Ovary (tissue), 9 donors: ENCODE measurements around the gene GSG1L. TPM values are rescaled to one million over a fixed set of nuclear protein-coding genes. Genes with fewer than 3 reads are reported as not detected.

Source experiments
- DNase-seq, 5 donors: peaks; one replicate each; pipeline ENCODE4 v3.0.0-alpha.2; 2019 to 2020
- H3K27ac ChIP-seq, 2 donors: fragments of 200-600 bp; one replicate each; pipeline versions ENCODE4 v1.5.1 to v1.8.0; 2019 to 2022
- H3K27me3 ChIP-seq: fragments of 200-600 bp; one replicate; pipeline ENCODE4 v1.8.0; 2022
- H3K36me3 ChIP-seq: fragments of 200-600 bp; sonication (generic); one replicate; pipeline ENCODE4 v1.5.1; 2019
- H3K4me1 ChIP-seq: one replicate; pipeline ENCODE4 v1.8.1; 2013; ENCODE audit warnings: mild to moderate bottlenecking, moderate library complexity; ENCODE audit not compliant: insufficient read depth
- H3K4me3 ChIP-seq: fragments of 200-600 bp; sonication (generic); one replicate; pipeline ENCODE4 v1.5.1; 2017
- H3K9me3 ChIP-seq, 2 donors: fragments of 200-600 bp in 1 of 2; sonication (generic) in 1 of 2; one replicate each; pipeline versions ENCODE4 v1.5.1 to v1.8.1; 2013 to 2019; ENCODE audit warnings: mild to moderate bottlenecking in 1 of 2, moderate library complexity in 1 of 2
- EP300 ChIP-seq: sonication (generic); formaldehyde crosslinking; IDR thresholded peaks from one replicate; pipeline ENCODE4 v1.6.1; 2017; ENCODE audit warnings: antibody characterized with exemption
- POLR2A ChIP-seq: fragments of 450-650 bp; IDR thresholded peaks from one replicate; pipeline ENCODE4 v1.6.1; 2017; ENCODE audit warnings: antibody characterized with exemption, mild to moderate bottlenecking, moderate library complexity
- WGBS, 3 donors: extraction: QIAGEN DNeasy Blood & Tissue Kit in 1 of 3; methylation state at CpG; one replicate each; pipeline versions ENCODE4 v1.1.5 to v1.1.7; 2013 to 2017; 5-methylcytosine and 5-hydroxymethylcytosine counted together
- intact Hi-C, 4 donors: fragments of 100-400 bp; cut with DNase I; formaldehyde crosslinking; loops; one replicate each; pipeline versions ENCODE4 v1.11.0 to v1.15.1; 2022 to 2023
- polyA plus RNA-seq, 2 donors: library from polyadenylated mRNA; stranded (reverse); fragments of 200-250 nt in 1 of 2; fragments of 350-450 nt in 1 of 2; fragmentation: Illumina TruSeq in 1 of 2; extraction: RNeasy Lipid Tissue Mini Kit (QIAGEN cat#74804) in 1 of 2; gene quantifications; one replicate each; pipeline ENCODE4 v1.2.3, GENCODE V29; 2013 to 2014
- total RNA-seq, 7 donors: library from RNA; depleted of rRNA in 2 of 7; stranded (reverse); fragments of >200 nt in 2 of 7; fragmentation: NEBNext Ultra II Directional in 3 of 7; extraction: Animal tissue kit (Norgen Biotek cat#: 25700) in 3 of 7; gene quantifications; one replicate each; pipeline versions ENCODE4 v1.1.0 to v1.2.4, GENCODE V29; 2016 to 2023
- TF ChIP-seq, protein P1 (sequence below), 3 donors: fragments of 450-650 bp in 2 of 3; fragments of 200-600 bp in 1 of 3; IDR thresholded peaks; one replicate each; pipeline versions ENCODE4 v1.5.1 to v1.8.0; 2016 to 2022; ENCODE audit warnings: antibody characterized with exemption in 3 of 3, mild to moderate bottlenecking in 1 of 3
- donor health status: DM: no; HTN: no; CAD: no; lungs with moderate emphysema.
- donor health status: DM: no; HTN: no; CAD: no.
- donor health status: Bipolar disorder and iron deficiency.
- donor health status: DM: yes; HTN: yes; CAD: no.
- donor health status: DM: no; HTN: no; CAD: no.
- donor health status: DM: yes; HTN: yes; CAD: no.

The GSG1L gene
- total and polyA plus RNA-seq, 9 donors: 0.30 to 1.1 (median 0.46) TPM; not detected in 4

DNA sequence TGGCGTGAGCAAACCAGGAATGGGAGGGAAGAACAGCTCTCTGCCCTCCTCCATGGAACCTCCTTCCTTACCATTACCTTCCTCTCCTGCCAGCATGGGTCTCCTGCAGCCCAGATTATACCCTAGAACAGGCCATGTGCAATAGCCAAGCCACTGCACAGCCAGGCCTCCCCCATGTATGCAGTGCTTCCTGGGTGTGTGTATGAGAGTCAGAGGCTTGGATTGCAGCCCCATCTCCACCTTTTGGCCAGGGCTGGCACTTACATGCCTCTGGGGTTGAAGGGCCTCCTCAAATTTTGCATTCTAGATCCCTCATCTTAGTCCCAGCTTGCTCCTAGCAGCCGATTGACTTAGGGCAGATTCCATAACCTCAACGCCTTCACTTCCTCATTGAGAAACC, 133.7 kb downstream of the GSG1L start:
- Histone ChIP-seq H3K4me3 (no peak overlapping the region), H3K9me3 (no peaks in the 10 kb centered on the region), H3K27ac (no peak overlapping the region), H3K27me3 (no peaks in the 10 kb centered on the region), H3K36me3 (no peaks in the 10 kb centered on the region), H3K4me1 (no peaks in the 10 kb centered on the region)
- no peak for DNase-seq
- WGBS, 3 donors: 69 to 77% (median 70%) methylated on average over 3 of the region's 3 CpGs
- TF ChIP-seq EP300: no peak
- TF ChIP-seq, protein P1, sequence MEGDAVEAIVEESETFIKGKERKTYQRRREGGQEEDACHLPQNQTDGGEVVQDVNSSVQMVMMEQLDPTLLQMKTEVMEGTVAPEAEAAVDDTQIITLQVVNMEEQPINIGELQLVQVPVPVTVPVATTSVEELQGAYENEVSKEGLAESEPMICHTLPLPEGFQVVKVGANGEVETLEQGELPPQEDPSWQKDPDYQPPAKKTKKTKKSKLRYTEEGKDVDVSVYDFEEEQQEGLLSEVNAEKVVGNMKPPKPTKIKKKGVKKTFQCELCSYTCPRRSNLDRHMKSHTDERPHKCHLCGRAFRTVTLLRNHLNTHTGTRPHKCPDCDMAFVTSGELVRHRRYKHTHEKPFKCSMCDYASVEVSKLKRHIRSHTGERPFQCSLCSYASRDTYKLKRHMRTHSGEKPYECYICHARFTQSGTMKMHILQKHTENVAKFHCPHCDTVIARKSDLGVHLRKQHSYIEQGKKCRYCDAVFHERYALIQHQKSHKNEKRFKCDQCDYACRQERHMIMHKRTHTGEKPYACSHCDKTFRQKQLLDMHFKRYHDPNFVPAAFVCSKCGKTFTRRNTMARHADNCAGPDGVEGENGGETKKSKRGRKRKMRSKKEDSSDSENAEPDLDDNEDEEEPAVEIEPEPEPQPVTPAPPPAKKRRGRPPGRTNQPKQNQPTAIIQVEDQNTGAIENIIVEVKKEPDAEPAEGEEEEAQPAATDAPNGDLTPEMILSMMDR (IDR thresholded peaks at IDR 0.05): no peak
- TF ChIP-seq POLR2A: no peak
- intact Hi-C loops: no loop called here

DNA sequence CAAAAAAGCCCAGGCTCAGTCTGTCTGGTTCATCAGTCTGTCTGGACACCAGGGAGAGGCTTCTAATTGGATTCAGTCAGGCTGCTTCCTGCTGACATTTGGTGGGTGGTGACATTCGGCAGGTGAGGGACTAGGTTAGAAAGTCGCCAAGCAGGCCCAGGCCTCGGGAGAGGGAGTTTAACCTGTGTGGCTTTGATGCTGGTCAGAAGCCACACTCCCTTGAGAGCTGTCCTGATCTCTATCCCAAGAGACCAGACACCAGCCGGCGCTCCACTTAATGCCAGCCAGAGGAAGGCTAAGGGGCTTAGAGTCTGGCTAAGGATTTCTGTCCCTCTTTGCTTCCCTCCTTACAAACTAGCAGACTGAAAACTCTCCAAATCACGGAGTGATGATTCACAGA, 135.0 kb downstream of the GSG1L start:
- intact Hi-C loops: no loop called here
- 28 to 39% (median 30%) methylated on average over 6 of the region's 6 CpGs for WGBS, 3 donors
- TF ChIP-seq, protein P1 (IDR thresholded peaks at IDR 0.05): no peak
- TF ChIP-seq POLR2A (no peak), EP300 (no peak)
- no peaks in the 10 kb centered on the region for H3K9me3 ChIP-seq
- H3K4me3 ChIP-seq: no peak overlapping the region
- no peak for DNase-seq
- H3K36me3 ChIP-seq: no peaks in the 10 kb centered on the region
- H3K27ac ChIP-seq: no peak overlapping the region
- no peaks in the 10 kb centered on the region for H3K4me1 ChIP-seq
- no peaks in the 10 kb centered on the region for H3K27me3 ChIP-seq

DNA sequence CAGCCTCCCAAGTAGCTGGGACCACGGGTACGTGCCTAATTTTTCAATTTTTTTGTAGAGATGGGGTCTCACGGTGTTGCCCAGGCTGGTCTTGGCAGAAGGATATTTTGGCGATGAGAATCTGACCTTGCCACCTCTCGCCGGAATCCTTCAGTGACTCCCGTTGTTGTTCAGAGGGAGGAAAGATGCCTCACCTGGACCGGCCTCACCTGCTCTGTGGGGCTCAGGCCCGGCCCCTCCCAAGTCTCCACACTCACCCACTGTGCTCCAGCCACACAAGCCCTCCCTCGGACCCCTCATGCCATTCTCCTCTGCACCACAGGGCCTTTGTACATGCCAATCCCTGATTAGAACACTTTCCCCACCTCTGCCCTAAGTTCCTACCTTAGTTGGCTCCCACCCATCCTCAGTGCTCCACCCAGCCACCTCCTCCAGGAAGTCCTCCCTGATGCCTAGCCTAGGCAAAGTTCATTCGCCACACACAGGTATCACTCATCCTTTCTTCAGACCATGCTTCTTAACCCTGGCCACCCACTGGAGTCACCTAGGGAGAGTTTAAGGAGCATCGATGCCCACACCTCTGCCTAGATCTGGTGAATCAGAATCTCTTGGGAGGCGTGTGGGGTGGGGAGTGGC, 136.1 kb downstream of the GSG1L start:
- TF ChIP-seq EP300: no peak
- TF ChIP-seq, protein P1 (IDR thresholded peaks at IDR 0.05): no peak
- TF ChIP-seq POLR2A: no peak
- Histone ChIP-seq H3K27ac (no peak overlapping the region), H3K9me3 (no peaks in the 10 kb centered on the region), H3K4me3 (no peak overlapping the region), H3K27me3 (no peaks in the 10 kb centered on the region), H3K4me1 (no peaks in the 10 kb centered on the region), H3K36me3 (no peaks in the 10 kb centered on the region)
- WGBS, 3 donors: 71 to 78% (median 76%) methylated on average over 13 of the region's 13 CpGs
- DNase-seq: no peak
- intact Hi-C loops: no loop called here

DNA sequence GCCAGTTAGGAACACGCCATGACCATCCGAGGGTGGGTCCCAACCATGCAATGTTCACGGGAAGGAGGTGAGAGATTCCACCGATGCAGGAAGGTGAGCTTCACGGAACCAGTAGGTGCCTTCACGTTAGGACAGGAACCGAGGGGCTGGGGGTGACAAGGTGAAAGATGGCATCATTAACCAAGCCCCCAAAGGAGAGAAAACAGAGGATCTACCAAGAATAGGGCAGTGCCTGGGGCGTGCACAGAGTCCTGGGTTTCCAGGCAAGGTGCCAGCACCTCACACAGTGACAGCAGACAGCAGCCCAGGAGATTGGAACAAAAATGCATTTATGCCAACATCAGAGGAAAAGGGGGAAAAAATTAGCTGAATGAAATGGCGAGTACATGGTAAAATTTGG, 137.9 kb downstream of the GSG1L start:
- H3K4me1 ChIP-seq: no peaks in the 10 kb centered on the region
- DNase-seq: no peak
- no peak overlapping the region for H3K27ac ChIP-seq
- WGBS, 3 donors: 61 to 72% (median 69%) methylated on average over 9 of the region's 9 CpGs
- H3K36me3 ChIP-seq: no peaks in the 10 kb centered on the region
- TF ChIP-seq POLR2A (no peak), EP300 (no peak)
- TF ChIP-seq, protein P1 (IDR thresholded peaks at IDR 0.05): no peak
- no peaks in the 10 kb centered on the region for H3K9me3 ChIP-seq
- intact Hi-C loops: no loop called here
- no peaks in the 10 kb centered on the region for H3K27me3 ChIP-seq
- H3K4me3 ChIP-seq: no peak overlapping the region
